ENCODE results near the gene ZNF592.

ZNF592 gene

GRCh38 chr15:84855765-84856164, 107.4 kb downstream of the ZNF592 start:
- no peak for DNase-seq (ENCODE audit: low read depth)
